ENCODE measurements around the gene PALD1.

Gene PALD1

DNA sequence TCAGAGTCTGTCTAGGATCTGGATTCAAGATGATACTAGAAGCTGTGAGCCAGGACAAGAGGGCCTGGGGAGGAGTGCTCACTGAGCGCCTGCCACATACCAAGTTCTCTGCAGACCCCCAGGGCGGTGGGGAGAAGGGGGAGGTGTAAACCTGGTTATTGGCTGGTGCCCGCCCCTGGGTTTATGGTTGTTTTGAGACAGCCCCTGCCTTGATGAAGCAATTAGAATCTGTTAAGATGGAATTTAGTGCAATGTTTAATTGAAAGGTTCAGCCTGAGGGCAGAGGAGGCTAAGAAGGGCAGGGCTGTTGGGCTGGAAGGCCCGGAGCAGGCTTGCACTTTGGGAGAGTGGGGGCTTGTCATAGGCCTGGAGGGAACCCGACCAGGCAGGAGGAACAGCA lies 81.3 kb downstream of the PALD1 start:
- DNase-seq, result no peak
- TF ChIP-seq POLR2A (IDR thresholded peaks at IDR 0.05; ENCODE audit: low read length), result no peak
- TF ChIP-seq GATA1 (IDR thresholded peaks at IDR 0.05; ENCODE audit: low read depth, low read length), result no peak

DNA sequence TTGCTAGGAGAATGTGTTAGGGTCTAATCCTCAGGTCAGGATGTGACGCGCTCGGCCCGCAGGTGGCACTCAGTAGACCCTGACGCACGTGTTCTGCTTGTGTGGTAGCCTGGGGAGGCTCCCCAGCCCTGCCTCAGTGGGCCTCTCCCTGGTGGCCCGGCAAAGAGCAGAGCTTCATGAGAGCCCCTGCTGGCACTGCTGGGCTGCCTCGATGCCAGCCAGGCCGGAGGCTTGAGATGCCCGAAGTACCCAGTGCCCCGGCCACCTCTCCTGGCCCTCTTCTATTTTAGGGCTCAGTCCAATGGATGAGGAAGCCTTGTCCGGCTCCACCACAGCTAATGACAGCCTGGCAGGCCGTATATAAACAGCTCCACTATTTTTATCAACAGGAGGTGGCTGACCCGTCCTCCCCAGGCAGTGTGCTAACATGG lies 82.0 kb downstream of the PALD1 start:
- DNase-seq, result no peak
- TF ChIP-seq GATA1 (IDR thresholded peaks at IDR 0.05; ENCODE audit: low read depth, low read length) (no peak), POLR2A (IDR thresholded peaks at IDR 0.05; ENCODE audit: low read length) (no peak)

DNA sequence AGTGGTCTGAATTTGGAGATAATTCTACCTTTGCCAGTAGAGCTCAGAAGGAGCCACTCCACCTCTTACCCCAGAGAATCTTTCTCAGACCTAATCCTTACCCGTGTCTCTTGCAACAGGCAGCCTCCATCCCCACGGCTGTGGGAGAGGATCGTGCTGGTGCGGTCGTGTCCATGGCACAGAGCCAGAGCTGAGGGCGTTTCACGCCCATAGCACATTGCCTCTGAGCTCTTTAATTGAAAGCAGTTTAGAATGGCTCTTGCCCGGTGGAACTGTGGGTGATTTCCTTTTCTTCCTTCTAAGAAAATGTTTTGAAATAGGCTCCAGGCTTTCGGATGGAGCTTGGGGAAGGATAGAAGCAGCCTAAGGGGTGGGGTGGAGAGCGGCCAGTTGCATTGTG lies 82.5 kb downstream of the PALD1 start:
- no peak for DNase-seq
- TF ChIP-seq GATA1 (IDR thresholded peaks at IDR 0.05; ENCODE audit: low read depth, low read length) (no peak), POLR2A (IDR thresholded peaks at IDR 0.05; ENCODE audit: low read length) (no peak)

DNA sequence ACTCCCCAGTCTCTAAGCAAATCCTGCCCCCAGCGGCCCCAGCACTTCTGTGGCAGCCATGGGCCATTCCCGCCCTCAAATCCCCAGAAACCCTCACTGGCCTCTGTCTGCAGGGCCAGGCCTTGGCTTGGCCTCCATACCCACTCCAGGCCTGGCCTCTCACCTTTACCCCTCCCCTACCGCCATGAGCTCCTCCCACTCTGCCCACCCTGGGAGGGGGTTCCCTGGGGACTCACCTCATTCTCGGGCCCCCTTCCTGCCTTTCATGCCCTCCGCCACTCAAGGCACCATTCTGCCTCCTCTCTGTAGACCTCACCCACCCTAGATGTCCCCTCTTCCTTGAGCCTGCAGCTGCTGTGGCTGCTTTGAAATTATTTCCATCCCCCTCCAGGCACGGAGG lies 83.0 kb downstream of the PALD1 start:
- DNase-seq, result no peak
- TF ChIP-seq GATA1 (IDR thresholded peaks at IDR 0.05; ENCODE audit: low read depth, low read length) (no peak), POLR2A (IDR thresholded peaks at IDR 0.05; ENCODE audit: low read length) (no peak)

DNA sequence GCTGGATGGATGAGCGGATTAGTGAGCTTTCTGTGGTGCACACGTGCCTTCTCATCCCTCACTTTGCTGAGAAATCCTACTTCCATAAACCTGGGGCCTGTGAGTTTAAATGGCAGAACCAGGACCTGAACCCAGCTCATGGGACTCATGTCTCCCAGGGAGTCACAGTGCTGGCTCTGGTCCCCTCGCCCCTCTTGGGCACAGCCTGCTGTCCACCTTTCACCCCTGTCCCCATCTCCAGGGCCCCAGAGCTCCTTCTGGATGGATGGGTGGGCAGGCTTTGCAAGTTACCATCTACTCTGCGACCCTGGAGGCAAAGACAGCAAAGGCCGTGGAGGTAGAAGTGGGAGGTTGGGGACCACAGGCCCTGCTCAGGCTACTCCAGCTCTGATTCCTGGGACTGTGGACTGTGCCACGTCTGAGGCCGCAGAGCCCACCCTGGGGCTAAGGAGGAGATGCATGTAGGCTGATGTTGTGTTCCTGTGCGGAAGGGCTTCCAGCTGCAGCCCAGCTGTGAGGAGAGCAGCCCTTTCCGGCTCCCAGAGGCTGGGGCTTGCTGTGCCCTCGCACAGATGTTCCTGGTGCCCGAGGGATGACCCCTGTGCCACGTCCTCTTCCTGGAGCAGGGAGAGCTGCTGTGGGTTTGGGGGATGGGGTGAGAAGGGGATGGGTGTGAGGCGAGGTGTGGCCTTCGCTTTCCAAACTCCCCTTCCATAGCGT lies 83.6 kb downstream of the PALD1 start:
- DNase-seq, result no peak
- TF ChIP-seq GATA1 (IDR thresholded peaks at IDR 0.05; ENCODE audit: low read depth, low read length) (no peak), POLR2A (IDR thresholded peaks at IDR 0.05; ENCODE audit: low read length) (no peak)

DNA sequence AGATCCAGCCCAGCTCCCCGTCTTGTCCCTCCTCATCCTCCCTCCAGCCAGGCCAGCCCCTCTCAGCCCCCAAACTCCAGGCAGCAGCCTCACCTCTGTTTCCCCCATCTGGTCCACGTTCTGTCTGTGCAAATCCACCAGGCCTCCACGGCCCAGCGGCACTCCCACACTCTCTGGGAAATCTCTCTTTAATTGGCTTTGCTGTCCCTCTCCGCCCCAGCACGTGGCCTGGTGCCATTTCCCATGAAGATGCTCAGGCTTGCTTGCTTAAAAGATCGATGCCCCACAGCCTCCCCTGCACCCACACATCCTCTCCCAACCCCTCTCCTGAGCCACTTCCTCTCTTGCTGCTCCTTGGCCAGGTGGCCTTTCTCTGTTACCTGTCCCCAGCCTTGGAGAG lies 84.7 kb downstream of the PALD1 start:
- no peak for DNase-seq
- TF ChIP-seq GATA1 (IDR thresholded peaks at IDR 0.05; ENCODE audit: low read depth, low read length) (no peak), POLR2A (IDR thresholded peaks at IDR 0.05; ENCODE audit: low read length) (no peak)

DNA sequence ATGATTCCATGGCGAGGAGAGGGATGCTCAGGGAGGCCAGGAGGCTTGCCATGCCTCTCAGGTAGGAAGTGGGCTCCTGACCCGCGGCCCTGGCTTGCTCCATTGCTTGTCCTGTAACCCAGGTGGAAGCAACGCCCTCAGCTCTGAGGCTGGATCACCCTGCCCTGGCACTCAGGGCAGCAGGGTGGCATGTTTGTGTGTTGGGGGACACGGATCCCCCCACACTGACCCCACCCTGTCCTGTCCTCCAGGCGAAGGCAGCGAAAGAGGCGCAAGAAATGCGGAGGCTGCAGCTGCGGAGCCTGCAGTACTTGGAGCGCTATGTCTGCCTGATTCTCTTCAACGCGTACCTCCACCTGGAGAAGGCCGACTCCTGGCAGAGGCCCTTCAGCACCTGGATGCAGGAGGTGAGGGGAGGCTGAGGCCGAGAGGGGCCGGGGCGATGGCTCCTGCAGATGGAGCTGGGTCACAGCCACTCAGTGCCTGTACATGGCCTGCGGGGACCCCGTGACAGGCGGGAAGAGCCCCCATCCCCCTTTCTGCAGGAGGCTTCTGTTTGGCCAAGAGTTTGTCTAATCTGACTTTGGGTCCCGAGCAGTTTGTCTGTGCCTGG lies 85.7 kb downstream of the PALD1 start:
- TF ChIP-seq GATA1 (IDR thresholded peaks at IDR 0.05; ENCODE audit: low read depth, low read length), result no peak
- no peak for TF ChIP-seq POLR2A (IDR thresholded peaks at IDR 0.05; ENCODE audit: low read length)
- DNase-seq, result no peak

DNA sequence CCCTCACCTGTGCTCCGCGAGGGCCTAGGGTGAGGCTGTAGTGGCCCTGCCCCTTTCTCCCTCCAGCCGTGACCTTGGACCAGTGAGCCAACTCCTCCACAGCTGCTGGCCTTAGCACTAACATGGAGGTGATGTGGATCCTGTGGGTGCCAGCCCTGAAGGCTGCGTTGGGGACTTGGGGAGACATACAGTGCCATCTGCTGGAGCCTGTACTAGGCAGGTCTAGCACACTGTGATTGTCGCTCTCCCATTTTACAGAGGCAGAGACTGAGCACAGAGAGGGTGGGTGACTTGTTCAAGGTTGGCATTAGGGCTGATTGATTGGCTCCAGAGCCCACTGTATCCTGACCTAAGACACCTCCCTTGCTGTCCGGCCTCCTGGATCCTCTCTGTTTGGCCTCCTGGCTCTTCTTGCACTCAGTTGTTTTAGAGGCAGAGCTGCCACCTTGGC lies 86.4 kb downstream of the PALD1 start:
- DNase-seq, result no peak
- TF ChIP-seq GATA1 (IDR thresholded peaks at IDR 0.05; ENCODE audit: low read depth, low read length), result no peak
- no peak for TF ChIP-seq POLR2A (IDR thresholded peaks at IDR 0.05; ENCODE audit: low read length)

DNA sequence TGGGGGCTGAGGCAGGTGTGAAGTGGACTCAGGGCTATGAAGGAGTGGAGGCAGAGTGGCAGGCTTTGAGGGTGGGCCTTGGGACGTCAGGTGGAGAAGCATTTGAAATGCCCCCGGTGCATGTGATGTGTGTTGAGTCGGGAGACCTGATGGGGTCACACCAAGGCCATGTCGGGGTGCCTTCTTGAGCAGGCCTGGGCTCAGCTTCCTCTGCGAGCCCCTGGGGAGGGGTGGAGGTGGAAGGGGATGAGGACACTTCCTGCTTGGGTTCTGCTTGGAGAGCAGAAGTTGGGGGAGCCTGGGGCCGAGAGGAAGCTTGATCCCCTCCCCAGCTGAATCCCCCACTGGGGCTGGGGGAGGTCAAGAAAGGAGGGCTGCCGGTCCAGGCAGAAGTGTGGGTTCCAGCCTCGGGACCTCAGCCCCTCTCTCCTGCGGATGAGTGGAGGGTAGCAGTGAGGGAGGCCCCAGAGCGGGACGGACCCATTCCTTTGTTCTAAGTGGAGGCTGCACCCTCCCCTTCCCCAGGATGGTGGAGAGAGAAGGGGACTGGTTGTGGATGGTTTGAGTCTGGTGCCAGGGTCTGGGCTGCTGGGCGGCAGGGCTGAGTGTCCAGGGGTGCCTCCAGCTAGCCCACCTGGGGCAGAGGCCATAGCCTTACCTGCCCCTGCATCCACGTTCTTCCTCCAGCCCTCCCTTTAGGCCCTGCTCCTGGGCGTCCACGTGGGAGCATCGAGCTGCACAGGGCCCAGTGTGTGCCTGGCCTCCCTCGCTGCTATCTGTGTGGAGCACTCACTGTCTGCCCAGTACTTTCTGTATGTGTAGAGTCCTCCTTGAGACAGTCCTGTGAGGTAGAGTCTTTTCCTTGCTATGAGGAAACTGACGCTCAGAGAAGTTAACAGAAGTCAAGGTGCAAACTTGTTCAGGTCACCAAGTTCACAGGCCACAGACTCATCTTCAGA lies 87.3 kb downstream of the PALD1 start:
- TF ChIP-seq GATA1 (IDR thresholded peaks at IDR 0.05; ENCODE audit: low read depth, low read length), result no peak
- no peak for TF ChIP-seq POLR2A (IDR thresholded peaks at IDR 0.05; ENCODE audit: low read length)
- DNase-seq, result no peak

DNA sequence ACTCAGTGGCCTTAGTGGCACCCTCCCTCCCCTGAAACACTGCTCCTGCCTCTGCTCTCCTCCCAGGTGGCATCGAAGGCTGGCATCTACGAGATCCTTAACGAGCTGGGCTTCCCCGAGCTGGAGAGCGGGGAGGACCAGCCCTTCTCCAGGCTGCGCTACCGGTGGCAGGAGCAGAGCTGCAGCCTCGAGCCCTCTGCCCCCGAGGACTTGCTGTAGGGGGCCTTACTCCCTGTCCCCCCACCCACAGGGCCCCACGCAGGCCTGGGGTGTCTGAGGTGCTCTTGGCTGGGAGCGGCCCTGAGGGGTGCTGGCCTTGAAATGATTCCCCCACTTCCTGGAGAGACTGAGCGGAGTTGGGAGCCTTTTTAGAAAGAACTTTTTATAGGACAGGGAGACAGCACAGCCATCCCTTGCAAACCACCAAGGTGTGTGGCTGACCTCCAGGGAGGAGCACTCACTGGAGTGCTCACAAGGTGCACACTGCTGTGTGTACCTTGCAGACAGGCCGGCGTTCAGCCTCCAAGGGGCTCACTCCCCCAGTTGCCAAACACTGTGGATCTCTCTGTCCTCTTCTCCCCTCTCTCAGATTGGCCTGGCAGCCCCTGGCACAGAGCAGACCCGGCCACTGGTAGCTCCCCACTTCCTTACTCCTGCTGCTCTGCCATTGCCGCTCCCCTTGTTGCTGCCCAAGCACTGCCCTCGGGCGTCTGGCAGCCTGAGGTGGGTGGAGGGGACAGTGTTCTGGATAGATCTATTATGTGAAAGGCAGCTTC lies 88.1 kb downstream of the PALD1 start:
- no peak for DNase-seq
- TF ChIP-seq GATA1 (IDR thresholded peaks at IDR 0.05; ENCODE audit: low read depth, low read length) (no peak), POLR2A (IDR thresholded peaks at IDR 0.05; ENCODE audit: low read length) (no peak)

DNA sequence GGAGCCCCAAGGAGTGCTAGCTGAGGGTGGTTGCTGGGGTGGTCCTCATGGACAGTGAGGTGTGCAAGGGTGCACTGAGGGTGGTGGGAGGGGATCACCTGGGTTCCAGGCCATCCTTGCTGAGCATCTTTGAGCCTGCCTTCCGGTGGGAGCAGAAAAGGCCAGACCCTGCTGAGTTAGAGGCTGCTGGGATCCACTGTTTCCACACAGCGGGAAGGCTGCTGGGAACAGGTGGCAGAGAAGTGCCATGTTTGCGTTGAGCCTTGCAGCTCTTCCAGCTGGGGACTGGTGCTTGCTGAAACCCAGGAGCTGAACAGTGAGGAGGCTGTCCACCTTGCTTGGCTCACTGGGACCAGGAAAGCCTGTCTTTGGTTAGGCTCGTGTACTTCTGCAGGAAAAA lies 89.0 kb downstream of the PALD1 start:
- no peak for TF ChIP-seq POLR2A (IDR thresholded peaks at IDR 0.05; ENCODE audit: low read length)
- DNase-seq, result no peak

DNA sequence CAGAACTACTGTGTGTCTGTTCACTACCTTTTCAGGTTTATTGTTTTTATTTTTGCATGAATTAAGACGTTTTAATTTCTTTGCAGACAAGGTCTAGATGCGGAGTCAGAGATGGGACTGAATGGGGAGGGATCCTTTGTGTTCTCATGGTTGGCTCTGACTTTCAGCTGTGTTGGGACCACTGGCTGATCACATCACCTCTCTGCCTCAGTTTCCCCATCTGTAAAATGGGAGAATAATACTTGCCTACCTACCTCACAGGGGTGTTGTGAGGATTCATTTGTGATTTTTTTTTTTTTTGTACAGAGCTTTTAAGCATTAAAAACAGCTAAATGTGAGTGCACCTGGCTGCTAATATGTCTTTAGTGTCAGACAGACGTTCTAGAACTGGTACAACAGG lies 89.5 kb downstream of the PALD1 start:
- no peak for DNase-seq
- TF ChIP-seq POLR2A (IDR thresholded peaks at IDR 0.05; ENCODE audit: low read length) (no peak), GATA1 (IDR thresholded peaks at IDR 0.05; ENCODE audit: low read depth, low read length) (no peak)

DNA sequence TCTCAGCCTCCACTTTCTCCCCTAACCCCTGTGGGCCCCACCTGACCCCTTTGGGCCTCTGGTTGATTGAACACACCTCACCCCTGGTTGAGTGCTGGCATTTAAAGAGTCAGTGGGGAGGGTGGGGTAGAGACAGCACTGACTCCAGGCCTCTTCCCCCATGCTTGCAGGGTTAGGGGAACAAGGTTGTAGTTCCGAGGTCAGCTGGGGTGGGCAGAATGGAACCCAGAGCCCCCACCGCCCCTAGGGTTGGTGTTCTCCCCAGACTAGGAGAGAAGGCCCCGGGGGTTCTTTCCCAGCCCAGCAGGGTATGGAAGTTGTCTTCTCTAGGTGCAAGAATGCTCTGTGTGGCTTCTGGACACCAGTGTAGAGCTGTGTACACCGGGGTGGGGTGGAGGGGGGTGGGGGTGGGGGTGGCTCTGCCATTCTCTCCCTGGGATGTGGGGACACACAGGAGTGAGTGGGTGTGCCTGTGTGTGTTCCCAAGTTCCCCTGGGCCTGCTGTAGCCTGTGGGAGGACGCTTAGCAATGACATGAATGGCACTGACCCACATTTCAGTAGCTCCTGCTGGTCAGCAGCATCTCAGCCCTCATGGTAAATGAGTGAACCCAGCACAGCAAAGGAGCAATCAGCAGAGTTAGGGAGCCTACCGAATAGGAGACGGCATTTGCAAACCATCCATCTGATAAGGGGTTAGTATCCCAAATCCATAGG lies 90.4 kb downstream of the PALD1 start:
- no peak for TF ChIP-seq GATA1 (IDR thresholded peaks at IDR 0.05; ENCODE audit: low read depth, low read length)
- no peak for TF ChIP-seq POLR2A (IDR thresholded peaks at IDR 0.05; ENCODE audit: low read length)
- DNase-seq, result no peak

Measured in erythroblast (primary cell).